HG02970 (cell line): ENCODE measurements around the gene EFEMP1.

Source experiments
- ATAC-seq: cut with Tn5 transposase; IDR thresholded peaks from one replicate; pipeline ENCODE4 v1.9.1; 2021; ENCODE audit warnings: mild to moderate bottlenecking, moderate library complexity, moderate number of reproducible peaks; ENCODE audit not compliant: unreplicated experiment, low FRiP score

Gene EFEMP1

DNA sequence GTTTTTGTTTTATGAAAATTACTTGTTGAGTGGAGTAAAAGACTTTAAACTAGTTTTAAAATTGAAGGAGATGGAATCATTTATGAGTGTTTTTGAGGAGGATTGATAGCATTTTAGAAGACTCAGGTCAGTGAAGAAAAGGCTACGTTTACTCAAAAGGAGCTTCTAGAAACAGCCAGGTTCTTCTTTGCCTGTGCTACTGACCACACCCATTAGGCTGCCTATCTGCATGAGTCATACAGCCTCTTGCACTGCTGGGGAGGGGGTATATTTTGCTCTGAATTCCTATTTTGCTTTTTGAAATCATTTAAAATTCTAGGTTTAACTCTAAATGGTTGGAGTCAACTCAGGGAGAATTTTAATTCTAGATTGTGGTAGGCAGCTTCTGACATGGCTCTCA lies 22.3 kb downstream of the EFEMP1 start:
- no peak for ATAC-seq

DNA sequence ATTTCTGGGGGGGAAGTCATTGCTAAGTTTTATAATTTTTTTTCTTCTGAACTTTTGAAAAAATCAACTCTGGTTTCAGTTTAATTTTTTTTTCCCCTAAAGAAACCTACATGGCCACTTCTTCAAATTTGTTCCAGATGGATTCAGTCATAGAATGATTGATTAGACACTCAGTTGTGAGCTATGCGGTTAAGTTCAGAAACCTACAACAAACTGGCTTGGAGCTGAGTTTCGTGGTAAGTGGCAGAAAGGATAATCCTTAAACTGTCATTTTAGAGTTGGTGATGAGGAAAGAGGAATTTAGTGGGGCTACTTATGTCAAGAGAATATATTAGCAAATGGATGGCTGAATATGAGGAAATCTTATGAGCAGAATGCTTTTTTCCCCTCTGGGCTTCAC lies 23.7 kb downstream of the EFEMP1 start:
- ATAC-seq, result no peak

DNA sequence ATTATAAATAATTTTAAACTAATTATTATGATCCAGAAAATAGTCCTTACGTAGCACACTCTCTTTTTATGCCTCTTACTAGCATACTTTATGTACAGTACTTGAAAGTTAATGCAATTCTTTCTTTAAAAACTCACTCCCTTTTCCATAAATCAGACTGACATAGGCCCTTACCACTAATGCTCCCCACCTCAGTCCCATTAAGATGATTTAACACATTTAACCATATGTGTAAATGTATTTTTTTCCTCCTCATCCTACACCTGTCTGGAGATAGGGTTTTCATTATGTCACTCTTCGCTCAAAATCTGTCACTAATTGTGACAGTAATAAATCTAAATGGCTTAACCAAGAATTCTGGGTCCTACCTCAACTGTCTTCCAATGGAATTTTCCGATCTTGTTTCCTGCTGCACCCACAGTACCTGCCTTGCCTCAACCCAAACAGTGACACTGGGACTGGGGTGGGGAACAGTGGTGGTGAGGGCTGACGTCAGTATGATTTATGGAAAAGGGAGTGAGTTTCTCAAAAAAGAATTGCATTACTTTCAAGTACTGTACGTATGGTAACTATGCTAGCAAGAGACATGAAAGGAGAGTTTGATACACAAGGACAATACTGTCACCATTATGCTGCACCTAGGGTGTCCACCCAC lies 25.1 kb downstream of the EFEMP1 start:
- ATAC-seq, result no peak

DNA sequence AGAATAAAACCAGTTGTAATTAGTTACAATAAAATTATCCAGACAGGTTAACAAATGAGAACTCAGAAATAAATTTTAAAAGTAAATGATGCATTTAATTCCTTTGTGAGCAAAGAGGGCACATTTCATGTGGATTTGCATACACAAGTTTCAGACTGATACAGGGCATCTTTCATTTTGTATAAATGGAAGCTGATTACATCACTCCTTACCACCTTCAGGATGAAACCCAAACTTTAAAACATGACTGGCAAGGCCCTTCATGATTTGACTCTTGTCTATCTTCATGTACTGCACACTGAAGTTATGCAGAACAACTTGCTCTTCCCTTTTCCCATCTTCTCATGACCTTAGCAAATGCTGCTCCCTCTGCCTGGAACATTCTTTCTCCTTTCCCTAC lies 26.9 kb downstream of the EFEMP1 start:
- no peak for ATAC-seq

DNA sequence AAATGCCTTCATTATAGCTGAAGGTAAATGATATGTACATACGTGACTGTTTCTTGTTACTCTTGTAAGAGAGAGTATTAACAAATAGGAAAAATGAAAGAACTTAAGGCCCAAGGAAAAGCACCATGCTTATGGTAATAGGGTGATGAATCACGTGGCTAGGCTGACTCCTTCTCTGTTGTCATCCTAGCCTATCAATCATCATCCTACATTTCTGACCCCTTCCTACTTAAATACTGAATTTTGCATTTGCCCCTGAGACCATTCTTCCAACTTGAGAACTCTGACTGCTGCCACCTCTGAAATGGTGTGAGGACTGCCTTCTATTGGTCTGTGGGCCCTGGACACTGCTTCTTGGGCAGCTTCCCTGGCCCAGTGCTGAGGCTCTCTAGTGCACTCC lies 28.9 kb downstream of the EFEMP1 start:
- ATAC-seq, result no peak

DNA sequence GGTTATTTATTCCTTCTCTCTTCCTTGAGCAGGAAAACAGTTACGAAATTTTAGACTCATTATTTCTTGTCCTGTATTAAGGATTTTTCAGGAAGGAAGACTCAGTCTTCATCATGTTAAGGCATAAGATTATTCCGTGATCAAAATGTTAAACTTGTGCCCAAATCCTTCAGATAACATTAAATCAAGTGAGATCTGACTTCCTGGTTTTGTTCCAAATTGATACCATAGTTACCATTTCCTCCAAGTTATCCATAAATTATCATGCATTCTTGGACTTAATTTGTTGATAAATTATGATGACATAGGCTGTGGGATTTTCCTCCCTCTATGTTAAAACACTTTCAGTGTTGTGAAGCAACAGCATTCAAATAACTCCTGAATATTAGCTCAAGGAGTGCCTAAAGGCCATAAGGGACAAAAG lies 31.9 kb downstream of the EFEMP1 start:
- ATAC-seq, result no peak

DNA sequence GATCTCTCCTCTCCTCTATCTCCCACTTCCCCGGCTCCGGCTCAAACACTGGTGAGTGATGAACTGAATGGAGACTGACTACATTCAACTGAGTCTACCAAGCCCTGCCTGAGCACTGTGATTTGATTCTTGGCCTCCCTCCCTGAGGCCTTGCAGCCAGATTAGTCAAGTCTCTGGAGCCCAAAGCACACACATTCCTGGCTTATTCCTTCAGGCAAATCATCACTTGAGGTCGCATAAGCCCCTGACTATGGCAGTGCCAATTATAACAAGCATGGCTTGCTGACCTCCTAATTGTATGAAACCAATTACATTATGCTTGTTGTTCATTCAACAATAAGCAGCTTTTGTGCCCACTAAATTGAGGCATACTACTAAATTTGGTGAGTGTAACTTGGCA lies 34.6 kb downstream of the EFEMP1 start:
- no peak for ATAC-seq

DNA sequence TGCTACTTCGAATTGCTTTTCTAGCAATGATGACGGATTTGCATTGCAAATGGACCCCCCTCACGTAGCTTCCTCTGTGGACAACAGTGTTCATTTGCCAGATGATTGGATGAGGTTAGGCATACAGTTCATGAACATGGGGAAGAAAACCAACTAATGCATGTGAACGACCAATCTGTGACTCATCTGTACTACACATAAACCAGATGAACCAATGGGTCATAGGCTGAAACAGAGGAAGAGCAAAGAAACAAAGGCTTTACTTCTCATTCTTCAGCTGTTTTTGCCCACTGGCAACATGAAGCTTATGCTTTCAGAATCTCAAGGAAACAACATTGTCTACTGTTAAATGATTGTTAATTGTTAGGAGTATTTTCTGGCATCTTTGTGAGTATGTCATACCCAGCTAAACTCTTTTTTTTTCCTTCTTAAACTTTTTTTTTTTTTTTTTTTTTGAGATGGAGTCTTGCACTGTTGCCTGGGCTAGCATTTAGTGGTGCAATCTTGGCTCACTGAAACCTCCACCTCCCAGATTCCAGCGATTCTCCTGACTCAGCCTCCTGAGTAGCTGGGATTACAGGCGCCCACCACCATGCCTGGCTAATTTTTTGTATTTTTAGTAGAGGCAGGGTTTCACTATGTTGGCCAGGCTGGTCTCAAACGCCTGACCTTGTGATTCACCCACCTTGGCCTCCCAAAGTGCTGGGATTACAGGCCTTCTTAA lies 35.5 kb downstream of the EFEMP1 start:
- no peak for ATAC-seq

DNA sequence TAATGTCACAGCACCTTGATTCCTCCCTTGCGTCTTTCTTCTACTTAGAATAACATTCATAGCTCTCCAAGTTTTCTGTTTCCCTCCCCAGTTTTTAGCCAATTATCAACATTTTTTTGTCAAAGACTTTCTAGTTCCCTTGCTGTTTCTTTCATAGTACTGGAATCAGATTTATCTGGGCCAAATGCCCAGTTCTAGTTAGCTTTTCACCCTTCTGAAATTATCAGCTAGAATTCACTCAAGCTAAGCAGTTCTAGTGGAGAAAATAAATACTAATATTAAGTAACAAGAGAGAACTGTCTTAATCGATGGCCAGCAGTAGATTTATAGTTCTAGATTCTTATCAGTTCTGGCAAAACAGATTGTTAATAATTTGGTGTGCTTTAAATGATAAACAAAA lies 36.2 kb downstream of the EFEMP1 start:
- no peak for ATAC-seq

DNA sequence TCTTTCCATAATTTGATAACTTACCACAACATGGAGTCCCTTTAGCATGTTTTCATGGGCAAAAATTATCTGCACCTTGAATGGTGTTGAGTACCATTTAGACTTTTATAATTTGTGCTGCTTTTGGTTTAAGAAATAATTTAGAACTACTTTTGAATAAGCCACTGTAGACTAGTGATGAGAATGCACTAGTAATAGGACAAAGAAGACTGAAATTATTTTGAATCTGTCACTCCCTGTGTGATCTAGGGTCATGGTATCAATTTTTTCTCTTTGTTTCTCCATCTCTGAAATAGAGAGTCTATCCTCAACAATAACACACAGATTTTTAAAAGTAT lies 37.7 kb downstream of the EFEMP1 start:
- ATAC-seq, result no peak

DNA sequence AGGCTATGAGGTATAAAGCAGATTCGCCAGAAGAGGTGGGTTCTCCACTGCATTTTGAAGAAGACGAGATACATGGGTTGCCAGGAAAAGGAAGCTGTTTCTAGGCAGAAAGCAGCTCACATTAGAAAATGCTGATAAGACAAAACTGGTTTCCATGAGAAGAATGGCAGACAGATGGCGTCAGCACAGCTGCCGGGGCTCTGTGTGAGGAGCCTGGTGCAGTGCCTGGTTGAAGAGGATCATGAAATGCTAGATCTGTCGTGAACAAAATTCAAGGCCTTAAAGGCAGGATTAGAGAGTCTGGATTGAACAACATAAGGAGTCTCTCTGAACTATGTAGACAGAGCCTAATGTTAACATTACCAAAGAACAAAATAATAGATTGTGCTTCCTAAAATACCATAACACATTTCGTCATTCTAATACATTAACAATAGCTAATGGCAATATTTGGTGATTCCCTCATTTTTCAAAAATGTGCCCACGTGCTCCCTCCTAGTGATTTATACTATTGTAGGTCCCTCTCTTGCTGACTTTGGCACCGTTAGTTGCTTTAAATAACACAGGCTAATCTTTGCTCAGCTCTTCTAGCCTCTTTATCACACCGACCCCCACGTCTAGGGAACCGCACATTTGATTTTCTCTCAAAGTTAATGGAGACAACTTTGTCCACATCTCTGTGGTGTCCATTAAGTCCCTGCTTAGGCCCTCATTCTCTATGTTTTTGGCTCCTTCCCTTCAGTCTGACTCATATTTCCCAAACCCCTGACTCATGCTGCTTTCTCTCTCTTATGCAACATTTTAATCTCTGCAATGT lies 38.2 kb downstream of the EFEMP1 start:
- ATAC-seq, result no peak

DNA sequence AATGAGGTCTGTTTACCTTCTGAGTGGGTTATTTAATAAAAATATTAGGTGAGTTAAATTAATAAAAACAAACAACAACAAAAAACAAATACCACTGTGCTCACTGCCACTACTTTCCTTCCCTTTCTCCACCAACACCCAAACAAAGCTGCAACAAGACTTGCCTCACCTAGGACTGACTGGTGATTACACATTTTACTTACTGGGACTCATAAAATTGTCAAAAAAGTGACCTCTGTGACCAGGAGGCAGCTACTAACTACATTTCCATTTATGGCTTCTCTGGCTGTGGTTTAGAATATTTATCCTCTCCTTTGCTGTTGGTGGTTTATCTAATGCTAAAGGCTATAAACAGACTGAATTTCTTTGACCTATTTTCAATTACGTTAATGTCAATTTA lies 39.8 kb downstream of the EFEMP1 start:
- ATAC-seq, result no peak

DNA sequence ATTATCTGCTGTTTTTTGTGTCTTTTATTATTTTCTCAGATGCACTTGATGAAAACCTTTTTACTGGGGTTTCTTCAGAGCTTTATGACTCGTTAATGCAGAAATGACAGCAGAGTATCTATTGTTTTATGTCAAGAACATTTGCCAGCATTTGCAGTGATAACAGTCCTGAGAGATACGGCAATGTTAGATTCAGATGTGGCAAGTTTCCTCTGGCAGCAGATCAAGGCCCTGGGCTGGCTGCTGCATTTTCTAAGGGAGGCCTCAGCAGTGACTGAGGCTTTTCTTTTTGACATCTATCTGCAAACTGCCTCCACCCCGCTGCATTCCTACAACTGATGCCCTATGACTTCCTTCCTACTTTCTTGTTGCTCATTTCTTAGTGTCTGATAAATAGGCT lies 40.2 kb downstream of the EFEMP1 start:
- ATAC-seq, result no peak

DNA sequence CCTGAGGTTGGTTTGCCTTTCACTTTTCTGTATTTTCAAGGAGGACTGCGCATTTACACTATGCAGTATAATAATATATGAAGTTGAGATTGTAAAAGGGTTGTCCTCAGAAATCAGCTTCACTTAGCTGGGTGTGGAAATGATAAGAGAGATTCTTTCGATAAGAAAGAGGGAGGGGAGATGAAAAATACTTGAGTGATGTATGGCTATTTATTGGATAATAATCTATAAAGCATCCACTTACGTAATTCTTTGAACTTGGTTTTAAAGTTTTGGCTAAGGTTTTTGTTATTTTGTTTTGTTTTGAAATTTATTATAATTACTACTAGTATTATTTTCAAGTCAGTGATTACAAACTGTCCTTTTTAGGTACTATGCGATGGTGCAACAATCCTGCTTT lies 40.6 kb downstream of the EFEMP1 start:
- no peak for ATAC-seq

DNA sequence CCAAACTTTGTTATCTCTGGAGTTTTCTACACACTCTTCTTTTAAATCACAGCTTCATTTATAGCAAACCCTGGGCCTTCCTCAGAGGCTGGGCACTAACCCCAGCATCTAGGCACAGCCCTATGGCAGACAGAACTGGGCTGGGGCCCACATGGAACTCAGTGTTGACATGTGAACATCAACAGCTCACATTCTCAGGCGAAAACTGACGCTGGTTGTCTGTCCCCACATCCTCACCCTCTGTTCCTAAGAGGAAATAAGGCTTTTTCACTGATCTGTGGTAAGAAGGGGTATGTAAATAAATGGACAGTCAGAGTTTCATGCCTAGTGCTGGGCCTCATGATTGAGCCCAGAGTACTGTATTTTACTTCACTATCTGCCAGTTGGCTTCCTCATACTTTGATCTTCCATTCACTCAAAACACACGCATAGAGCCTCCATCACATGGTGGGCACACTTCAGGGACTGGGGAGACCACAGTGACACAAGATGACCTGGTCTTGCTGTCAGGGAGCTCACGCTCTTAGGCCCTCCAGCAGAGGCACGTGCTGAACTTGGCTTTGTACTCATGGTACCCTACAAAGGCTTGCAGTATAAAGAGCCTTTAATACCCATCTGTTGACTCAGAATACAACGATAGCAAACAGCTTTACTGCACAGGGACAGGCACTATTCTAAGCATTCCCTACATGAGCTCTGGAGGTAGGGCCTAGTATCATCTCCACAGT lies 43.0 kb downstream of the EFEMP1 start:
- no peak for ATAC-seq

DNA sequence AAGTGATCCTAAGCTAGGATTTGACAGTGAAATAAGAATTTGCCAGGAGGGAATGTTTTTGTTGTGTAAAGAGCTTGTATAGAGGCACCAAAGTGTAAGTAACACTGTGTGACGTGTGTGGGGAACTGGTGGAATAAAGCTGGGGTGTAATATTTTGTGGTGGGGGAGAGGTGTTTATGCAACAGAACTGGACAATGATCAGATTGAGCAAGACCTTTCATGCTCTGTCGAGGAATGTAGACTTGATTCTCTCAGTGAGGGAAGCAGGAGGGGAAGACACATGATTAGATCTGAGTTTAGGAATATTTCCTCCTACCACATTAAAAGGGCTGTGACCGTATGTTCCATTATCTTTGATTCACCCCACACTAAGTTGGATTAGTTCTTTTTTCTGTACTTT lies 43.6 kb downstream of the EFEMP1 start:
- no peak for ATAC-seq

DNA sequence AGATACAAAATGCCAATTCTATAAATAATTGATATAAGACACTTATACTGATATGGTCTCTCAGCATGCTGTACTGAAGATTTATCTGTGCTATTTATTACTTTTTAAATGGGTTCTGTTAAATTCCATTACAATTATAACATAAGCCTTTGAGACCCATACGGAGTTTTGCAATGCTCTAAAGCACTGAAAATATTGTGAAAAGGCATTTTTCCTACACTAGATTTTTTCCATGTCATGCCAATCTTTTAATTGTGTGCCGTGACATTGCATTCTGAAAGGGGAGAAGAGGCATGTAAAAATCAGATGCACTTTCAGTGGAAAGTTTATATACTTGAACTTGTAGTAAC lies 46.5 kb downstream of the EFEMP1 start:
- no peak for ATAC-seq

DNA sequence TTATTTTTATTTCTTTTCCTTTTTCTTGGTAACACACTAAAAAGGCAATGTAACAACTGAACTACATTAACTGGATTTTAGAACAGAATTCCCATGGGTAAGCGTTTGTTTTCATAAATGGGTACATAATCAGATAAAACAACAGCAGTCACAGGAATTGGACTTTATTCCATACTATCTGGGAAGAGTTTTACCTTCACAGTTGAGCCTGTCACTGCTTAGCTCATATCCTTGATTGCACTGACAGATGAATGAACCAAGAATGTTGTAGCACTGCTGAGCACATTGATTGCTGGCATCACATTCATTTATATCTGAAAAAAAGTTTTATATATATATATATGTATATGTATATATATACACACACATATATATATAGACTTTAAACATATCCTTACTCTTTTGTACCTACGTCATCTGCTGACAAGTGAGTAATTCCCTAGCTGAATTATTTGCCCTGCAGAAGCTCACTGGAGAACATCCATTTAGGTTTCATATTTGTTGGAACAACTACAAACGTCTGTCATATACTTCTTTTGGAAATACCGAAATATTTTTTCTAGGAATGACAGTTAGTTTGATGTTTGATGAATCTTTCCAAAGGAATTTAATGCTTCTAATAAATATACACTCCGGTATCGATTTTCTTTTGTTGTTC lies 47.0 kb downstream of the EFEMP1 start:
- no peak for ATAC-seq

DNA sequence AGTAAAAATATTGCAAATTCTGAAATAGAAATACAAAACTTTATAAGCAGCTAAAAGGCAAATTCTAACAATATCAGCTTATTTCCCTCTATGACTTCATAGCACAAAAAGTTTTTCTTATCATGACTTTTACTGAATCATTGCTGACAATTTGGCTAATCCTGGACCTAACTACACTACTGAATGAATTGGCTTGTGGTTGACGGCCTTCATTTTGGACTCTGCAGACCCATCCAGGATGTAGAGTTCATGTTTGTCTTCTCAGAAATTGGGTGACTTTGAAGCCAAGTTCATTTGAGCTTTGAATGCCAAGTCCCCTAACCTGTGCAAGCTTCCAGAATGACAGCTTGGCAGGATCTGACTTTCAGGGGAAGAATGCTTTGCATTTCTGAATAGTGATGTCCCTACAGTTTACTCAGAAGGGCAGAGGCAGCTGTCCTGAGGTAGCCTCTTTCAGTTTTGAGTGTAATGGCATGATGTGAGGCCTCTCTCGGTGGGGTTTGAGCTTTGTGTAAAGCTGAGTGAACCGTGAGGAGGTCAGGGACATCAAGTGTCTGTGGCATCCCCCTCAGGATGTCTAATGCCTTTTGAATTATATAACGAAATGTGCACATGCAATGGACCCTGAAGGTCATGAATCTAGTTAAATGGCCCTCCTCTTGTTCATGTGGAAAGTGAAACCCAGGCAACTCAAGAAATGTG lies 48.0 kb downstream of the EFEMP1 start:
- no peak for ATAC-seq

DNA sequence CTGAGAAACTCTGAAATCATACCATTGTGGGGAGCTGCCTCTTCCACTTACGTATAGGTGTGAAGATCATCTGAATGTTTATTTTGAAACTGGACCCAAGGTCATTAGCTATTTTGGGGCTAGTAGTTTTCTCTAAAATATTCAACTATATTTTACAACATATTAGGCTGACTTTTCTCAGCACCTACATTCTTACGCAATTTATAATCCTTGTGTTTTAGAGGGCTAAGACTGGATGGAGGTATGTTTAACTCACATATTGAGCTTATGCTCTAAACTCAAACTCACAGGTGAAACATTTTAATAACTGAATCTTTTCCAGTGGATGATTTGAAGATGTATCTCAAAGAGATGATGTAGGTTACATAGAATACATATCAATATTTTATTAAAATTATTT lies 49.2 kb downstream of the EFEMP1 start:
- no peak for ATAC-seq
